Measurements from ENCODE around the gene PEX5. TPM values are rescaled to one million over a fixed set of nuclear protein-coding genes. Genes with fewer than 3 reads are reported as not detected.
A peak's percentile ranks its signal among the peaks of the same experiment; 100 is the strongest.

PEX5 gene
- polyA plus RNA-seq (2012; ENCODE audit: insufficient read depth, insufficient read length, low read depth) = 80.6 TPM

- H3K36me3 ChIP-seq = peaks cover 20% of the 10 kb centered on the region
- peaks cover 4% of the 10 kb centered on the region; the same call in 1 of the 2 replicates for H3K4me1 ChIP-seq
- peak; percentile 91 for DNase-seq
- H3K9me3 ChIP-seq = no peaks in the 10 kb centered on the region
- H3K4me3 ChIP-seq (ENCODE audit: low read depth, low read length) = peak within 1 kb of the TSS; percentile 88
- no peaks in the 10 kb centered on the region for H3K27me3 ChIP-seq
- no peak for TF ChIP-seq CTCF (IDR thresholded peaks at IDR 0.05; ENCODE audit: low read depth, low read length)
These were observed at the start of gene PEX5 for GRCh38 chr12:7189398-7190267. PEX5 (plus strand) TSS chr12:7189686; CDS start chr12:7190378, 692 bp downstream.

GRCh38 chr12:7141351-7142005 lies 48.0 kb upstream of the PEX5 start:
- TF ChIP-seq CTCF (IDR thresholded peaks at IDR 0.05; ENCODE audit: low read depth, low read length) = no peak
- Histone ChIP-seq H3K9me3 (no peaks in the 10 kb centered on the region), H3K4me1 (peaks cover under 1% of the 10 kb centered on the region), H3K36me3 (no peaks in the 10 kb centered on the region), H3K4me3 (ENCODE audit: low read depth, low read length) (no peak overlapping the region), H3K27me3 (no peaks in the 10 kb centered on the region)
- DNase-seq = no peak

- no peaks in the 10 kb centered on the region for H3K36me3 ChIP-seq
- no peaks in the 10 kb centered on the region for H3K9me3 ChIP-seq
- H3K4me3 ChIP-seq (ENCODE audit: low read depth, low read length) = no peak overlapping the region
- peaks cover 5% of the 10 kb centered on the region for H3K4me1 ChIP-seq
- peak; percentile 95 for TF ChIP-seq CTCF (IDR thresholded peaks at IDR 0.05; ENCODE audit: low read depth, low read length)
- DNase-seq = peak; percentile 80
- no peaks in the 10 kb centered on the region for H3K27me3 ChIP-seq
These were observed 47.3 kb upstream of the PEX5 start for GRCh38 chr12:7142056-7142644.

GRCh38 chr12:7142809-7143465 lies 46.5 kb upstream of the PEX5 start:
- Histone ChIP-seq H3K27me3 (no peaks in the 10 kb centered on the region), H3K9me3 (no peaks in the 10 kb centered on the region), H3K4me1 (peaks cover 5% of the 10 kb centered on the region), H3K36me3 (no peaks in the 10 kb centered on the region), H3K4me3 (ENCODE audit: low read depth, low read length) (no peak overlapping the region)
- no peak for TF ChIP-seq CTCF (IDR thresholded peaks at IDR 0.05; ENCODE audit: low read depth, low read length)
- no peak for DNase-seq

- TF ChIP-seq CTCF (IDR thresholded peaks at IDR 0.05; ENCODE audit: low read depth, low read length) = no peak
- no peaks in the 10 kb centered on the region for H3K9me3 ChIP-seq
These were observed 45.9 kb upstream of the PEX5 start for GRCh38 chr12:7143564-7143963.

More at GRCh38 chr12:7143564-7143963, 45.9 kb upstream of the PEX5 start:
- no peaks in the 10 kb centered on the region for H3K27me3 ChIP-seq
- H3K36me3 ChIP-seq = no peaks in the 10 kb centered on the region
- H3K4me1 ChIP-seq = peaks cover 5% of the 10 kb centered on the region
- no peak for DNase-seq
- no peak overlapping the region for H3K4me3 ChIP-seq (ENCODE audit: low read depth, low read length)

Measured in BE2C (cell line).